CD4-positive, alpha-beta T cell treated with Interleukin-2 at 100 ng/mL for 4 hours (primary cell): ENCODE measurements around the gene FETUB.
"Not testable (repeated sequence)": the region's sequence is repeated elsewhere in the genome, so short reads cannot be mapped to it uniquely, and the experiment has no call there.

ENCODE experiments used
- DNase-seq: peaks from one replicate; pipeline ENCODE4 v3.0.0-alpha.2; 2020; ENCODE audit warnings: low spot score

FETUB gene

DNA sequence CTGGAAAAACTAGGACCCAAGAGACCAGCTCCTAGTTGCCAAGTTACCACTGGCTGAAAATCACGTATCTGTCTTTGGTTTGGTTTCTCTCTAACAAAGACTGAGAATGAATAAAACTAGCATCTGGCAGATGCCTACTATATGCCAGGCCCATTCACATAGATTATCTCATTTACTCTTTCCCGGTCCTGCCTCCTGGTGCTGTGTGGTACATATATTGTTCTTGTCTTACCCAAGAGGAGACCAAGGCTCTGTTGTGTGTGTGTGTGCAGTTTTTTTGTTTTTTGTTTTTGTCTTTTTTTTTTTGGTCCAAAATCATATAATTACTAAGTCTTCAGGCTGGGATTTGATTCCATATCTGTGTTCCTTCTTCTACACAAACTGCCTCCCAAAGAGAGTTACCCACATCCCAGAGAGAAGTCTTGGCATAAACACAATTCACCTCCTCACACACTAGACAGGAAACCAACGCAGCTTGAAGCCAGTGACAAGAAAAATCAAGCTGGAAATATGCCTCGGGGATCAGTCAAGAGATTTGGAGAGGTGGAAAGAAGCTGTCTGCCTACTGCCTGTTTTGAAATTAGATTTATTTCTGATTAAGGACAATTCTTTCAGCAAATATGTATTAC, 26.4 kb upstream of the FETUB start:
- DNase-seq: no peak

DNA sequence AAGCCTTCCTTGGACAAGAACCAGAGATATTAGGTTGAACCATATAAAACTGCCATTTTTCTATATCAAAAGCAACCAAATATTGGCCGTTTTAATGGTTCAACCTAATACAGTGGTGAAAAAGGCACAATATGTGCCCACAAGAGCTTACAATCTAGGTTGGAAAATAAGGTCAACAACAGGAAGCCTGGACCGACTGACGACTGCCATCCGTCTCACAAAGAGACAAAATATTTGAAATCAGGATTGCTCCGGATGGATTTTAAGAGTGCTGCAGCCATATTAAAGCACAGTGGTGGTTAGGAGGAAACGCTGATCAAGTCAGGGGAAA, 26.0 kb upstream of the FETUB start:
- no peak for DNase-seq

DNA sequence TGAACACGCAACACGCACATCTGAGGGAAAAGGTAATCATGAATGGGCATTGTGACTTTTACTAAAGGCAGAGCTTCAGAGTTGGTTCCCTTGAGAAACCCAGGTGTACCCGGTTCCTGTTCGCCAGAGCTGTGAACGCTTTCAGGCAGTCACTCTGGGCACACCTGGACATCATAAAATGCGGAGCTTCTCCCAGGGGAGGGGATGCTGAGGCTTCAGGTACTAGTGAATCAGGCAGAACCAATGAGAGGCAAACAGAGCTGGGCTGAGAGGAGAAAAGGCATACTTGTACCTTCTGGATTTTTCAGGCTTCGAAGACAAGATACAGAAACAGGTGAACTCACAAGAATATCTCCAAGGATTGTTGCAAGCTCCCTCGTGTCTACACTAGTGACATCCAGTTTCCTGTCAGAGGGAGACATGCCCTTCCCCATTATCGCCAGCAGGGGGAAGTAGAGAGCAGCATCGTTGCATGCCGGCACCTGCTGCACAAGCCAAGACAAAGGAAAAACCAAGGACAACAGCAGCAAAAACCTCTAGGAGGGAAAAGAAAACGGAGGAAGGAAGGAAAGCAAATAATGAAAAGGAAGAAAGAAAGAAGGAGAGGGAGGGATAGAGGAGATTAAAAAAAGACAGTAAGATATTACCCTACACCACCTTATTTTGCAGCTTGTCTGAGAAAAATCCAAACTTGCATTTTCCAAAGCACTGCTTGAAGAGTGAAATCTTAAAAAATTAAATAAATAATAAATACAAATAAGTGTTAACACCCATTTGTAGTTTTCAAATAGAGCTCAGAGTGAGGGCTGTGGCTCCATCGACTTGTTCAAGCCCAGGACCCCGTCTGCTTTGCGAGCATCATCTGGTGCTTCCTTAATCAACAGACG, 25.4 kb upstream of the FETUB start:
- DNase-seq: peak; percentile 83

DNA sequence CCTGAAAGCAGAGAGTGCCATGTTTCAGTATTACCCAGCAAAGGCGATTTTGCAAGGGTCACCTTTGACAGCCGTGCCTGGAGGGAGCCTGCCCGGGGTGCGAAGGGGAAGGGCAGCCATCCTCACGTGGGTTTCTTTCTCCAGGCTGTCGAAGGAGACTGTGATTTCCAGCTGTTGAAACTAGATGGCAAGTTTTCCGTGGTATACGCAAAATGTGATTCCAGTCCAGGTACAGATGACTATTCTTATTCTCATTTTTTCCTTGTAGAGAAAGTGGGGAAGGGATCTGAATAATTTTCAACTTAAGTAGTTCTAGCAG, 23.9 kb upstream of the FETUB start:
- DNase-seq: no peak

DNA sequence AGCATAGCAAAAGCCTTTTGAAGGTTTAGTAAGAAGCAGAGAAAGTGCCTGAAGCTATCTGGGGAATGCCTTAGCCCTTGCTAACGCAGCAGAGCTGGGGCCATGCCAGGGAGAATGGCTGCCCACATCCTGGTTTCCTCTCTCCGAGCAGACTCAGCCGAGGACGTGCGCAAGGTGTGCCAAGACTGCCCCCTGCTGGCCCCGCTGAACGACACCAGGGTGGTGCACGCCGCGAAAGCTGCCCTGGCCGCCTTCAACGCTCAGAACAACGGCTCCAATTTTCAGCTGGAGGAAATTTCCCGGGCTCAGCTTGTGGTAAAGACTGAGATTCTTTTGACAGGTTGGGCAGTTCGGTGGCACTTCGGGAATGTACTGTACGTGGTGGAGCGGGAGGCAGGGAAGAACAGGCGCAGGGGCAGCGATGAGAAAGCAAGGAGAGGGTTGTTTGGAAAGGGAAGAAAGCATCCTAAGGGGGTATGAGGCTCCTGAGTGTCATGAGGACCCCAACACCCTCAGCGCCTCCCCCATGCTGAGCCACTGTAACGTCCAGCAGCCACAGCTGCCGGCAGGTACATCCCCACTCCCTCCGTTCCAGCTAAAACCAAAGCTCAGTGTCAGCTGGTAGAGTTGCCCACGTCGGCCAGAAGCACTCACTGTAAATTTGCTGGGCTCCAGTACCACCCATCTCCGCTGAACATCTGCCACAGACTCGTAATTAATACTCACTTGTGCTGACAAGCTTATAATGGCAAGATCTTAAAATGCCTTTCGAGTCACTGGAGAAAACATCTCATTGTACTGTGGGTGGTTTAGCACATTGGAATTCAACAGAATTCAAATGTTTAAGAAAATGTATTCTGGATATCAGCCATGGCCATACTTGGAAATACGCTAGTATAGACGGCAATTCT, 22.9 kb upstream of the FETUB start:
- DNase-seq: peak; percentile 87

DNA sequence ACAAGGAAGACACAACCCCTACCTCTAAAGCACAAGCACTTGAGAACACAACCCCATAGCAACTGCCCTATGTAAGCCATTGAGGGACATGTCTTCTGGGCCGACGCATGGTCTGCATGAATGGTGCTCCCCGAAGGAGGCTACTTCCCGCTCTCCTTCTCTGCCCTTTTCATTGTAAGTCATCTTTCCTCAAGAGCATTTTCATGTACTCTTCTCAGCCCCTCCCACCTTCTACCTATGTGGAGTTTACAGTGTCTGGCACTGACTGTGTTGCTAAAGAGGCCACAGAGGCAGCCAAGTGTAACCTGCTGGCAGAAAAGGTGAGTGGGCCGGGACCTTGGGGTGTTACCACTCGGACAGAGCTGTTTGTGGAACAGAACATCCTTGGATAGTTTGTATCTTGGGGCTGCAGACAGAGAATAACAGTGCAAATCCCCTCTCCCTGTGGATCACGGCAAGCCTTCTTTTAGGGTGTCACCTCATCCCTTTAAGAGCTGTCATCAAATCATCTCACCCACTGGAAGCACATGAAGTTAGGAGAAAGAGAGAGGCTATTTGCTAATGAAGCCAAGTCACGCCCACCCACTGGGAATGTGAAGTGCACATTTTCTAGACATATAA, 21.8 kb upstream of the FETUB start:
- DNase-seq: no peak

DNA sequence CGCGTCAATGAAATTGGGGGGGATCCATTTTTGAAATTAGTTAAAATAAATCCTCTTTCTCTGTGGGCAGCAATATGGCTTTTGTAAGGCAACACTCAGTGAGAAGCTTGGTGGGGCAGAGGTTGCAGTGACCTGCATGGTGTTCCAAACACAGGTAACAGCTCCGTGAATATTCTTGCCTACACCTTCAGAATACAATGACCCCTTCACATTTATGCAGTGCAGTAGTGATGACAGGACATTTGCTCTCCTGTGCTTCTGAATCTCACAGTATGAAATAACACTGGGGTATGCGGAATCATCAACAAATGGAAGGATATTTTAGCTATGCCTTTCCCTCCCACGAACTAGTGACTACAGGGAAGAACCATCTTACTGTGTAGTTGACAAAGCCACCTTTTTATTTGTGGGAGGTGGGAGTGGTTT, 20.4 kb upstream of the FETUB start:
- no peak for DNase-seq

DNA sequence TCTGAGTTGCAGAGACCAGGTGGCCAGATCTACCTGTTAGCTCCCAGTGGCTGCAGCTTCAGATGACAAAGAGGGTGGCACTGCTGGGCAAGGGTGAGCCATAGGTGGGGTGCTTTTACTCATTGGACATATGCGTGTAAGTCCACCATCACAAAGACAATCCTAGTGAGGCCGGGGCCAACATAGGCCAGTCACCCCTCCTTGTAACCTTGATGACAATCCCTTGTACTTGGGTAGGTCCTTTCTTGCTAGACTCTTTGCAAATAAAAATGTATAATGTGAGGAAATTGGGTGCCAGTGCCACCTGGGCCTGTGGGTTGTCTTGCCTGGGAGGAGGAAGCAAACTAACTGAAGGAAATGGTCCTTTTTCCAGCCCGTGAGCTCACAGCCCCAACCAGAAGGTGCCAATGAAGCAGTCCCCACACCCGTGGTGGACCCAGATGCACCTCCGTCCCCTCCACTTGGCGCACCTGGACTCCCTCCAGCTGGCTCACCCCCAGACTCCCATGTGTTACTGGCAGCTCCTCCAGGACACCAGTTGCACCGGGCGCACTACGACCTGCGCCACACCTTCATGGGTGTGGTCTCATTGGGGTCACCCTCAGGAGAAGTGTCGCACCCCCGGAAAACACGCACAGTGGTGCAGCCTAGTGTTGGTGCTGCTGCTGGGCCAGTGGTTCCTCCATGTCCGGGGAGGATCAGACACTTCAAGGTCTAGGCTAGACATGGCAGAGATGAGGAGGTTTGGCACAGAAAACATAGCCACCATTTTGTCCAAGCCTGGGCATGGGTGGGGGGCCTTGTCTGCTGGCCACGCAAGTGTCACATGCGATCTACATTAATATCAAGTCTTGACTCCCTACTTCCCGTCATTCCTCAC, 19.7 kb upstream of the FETUB start:
- no peak for DNase-seq

DNA sequence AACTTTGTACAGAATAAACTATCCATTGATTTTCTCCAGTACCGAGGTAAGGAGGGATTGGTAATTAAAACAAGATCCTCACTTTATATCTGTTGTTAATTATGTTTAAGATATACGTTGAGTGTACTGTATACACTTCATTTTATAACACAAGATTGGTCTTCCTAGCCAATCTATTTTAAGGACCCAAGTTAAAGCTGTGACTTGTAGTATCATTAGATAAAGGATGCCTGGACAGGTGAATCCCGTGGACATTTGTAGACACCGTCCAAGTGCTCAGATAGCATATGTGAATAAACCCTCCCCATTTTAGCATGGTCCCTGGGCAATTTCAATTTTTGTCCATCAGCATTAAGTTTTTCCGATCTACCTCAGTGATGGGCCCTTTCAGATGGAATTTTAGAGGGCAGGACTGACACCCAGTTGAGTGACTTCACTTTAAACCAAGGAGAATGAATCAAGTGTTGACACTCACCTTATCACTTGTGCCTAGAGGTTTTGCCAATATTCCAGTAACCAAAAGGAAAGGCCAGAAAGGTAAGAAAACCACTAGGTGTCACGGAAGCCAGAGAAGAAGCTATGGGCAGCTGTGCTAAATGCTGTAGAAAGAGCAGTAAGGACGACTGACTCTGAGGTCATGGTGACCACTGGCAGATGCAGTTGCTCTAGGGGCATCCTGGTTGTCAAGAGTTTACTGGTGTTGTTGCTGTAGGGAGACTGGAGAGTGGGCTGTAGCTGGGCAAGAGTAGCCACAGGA, 18.1 kb upstream of the FETUB start:
- no peak for DNase-seq

DNA sequence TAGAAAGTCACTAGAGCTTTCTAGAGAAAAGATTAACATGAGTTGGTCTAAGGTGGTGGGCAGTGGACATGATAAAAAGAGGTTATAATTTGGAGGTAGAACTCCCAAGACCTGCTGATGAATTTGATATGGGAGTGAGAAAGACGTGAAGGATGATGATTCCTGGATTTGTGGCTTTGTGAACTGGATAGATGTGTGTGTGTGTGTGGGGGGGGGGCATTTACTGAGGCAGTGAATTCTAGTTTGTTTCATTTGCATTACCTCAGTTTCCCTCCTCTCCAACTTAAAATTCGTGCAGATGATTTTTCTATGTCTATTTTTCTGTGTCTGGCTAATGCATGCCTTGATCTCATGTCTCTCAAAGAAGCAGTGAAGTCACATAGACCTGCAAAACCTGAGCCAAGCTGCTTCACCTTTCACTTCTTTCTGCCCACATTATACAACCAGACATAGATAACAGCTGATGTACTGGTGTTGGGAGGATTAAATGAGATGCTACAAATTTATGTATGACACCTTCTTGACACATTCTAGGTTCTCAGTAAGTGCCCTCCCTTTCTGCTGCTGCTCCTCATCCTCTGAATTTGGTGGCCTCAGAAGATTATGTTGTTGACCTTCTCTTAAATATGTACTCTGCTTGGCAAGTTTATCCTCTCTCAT, 17.4 kb upstream of the FETUB start:
- no peak for DNase-seq

DNA sequence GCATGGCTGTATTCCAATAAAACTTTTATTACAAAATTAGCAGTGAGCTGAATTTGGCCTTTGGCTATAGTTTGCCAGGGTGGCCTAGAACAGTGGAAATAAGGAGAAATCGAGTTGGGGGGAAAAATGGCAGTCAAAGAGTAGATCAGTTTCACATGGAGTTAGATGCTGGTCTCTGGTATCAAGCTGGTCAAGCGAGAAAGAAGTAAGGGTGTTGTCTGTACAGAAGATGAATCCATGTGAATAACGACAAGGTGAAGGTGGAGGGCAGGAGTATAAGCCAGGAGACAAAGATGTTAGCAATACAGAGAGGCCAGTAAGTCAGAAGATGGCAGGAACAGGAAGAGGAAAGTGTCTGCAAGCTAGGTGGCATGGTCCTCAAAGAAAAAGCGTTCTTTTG, 15.6 kb upstream of the FETUB start:
- no peak for DNase-seq

DNA sequence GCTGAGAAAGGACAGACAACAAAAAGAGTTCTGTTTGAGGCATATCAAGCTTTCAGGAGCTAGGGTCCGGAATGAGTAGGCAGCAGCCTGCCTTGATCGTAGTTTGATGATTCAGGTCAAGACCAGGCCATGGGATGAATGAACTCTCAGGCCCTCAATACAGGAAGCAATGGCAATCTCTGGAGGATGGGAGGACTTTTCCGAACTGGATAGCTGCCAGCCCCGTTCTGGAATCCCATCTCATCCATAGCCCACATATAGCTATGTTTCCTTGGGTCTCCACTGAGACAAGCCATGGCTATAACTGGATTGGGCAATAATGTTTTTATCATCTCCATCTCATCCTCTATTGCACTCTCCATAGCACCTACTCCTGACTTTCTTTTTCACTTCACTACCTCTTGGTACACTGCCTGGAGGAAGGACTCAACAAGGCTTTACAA, 14.6 kb upstream of the FETUB start:
- DNase-seq: no peak

DNA sequence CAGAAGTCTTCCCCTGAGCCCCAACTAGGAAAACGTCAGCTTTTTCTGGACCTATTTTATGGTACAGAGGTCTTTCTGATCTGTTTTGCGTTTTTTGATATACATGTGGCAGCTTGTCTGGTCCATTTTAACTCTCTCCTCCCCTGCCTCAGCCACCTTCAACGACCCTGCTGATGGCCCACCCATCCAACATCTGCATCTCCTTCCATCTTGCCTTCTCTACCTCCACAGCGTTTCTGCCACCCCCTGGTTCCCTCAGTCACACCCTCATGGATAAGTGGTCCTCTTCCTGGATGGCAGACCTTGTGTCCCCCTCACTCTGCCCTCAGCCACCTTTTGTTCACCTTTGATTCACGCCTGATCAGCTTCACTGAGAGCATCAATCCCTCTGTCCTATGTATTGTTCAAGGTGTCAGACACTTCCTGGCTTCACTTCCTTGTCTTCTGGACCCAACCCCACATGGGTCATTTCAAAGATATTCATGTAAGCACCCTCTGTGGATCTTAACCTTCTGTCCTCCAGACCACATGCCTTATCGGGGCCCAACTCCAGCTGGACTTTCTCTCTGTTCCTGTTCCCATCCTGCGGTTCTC, 13.8 kb upstream of the FETUB start:
- no peak for DNase-seq

DNA sequence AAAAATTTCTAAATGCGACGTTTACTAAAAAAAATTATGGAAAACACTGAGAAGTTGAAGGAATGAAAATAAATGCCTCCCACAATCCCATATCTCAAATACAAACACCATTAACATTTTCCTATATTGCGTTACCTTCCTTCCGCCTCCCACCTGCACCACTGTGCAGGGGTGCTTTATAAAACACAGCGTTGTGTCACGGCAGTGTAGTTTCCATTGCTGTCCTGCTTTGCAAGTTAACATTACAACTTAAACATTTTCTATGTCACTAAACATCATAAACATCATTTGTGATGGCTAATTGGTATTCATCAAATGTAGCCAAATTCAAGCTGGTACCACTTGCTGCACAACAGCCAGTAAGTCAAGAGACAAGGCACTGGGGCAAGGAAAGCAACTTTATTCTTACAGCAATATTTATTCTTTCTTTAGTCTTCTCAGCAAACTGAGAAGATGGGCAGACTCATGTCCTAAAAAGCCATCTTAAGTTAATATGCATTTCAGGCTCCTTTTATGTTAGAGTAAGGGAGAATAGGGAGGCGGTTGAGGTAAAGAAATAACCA, 12.3 kb upstream of the FETUB start:
- no peak for DNase-seq

DNA sequence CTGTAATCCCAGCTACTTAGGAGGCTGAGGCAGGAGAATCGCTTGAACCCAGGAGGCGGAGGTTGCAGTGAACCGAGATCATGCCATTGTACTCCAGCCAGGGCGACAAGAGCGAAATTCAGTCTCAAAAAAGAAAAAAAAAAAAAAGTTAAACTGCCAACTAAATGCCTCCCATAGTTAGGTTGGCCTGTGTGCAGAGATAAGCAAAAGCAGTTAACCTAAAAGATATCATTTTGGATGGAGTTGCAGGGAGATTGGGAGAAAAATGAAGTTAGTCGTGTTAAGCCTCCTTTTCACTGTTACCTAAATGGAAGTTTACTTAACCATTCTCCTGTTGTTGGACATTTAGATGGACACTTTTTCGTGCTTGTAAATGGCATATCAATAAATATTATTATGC, 11.4 kb upstream of the FETUB start:
- DNase-seq: no peak

DNA sequence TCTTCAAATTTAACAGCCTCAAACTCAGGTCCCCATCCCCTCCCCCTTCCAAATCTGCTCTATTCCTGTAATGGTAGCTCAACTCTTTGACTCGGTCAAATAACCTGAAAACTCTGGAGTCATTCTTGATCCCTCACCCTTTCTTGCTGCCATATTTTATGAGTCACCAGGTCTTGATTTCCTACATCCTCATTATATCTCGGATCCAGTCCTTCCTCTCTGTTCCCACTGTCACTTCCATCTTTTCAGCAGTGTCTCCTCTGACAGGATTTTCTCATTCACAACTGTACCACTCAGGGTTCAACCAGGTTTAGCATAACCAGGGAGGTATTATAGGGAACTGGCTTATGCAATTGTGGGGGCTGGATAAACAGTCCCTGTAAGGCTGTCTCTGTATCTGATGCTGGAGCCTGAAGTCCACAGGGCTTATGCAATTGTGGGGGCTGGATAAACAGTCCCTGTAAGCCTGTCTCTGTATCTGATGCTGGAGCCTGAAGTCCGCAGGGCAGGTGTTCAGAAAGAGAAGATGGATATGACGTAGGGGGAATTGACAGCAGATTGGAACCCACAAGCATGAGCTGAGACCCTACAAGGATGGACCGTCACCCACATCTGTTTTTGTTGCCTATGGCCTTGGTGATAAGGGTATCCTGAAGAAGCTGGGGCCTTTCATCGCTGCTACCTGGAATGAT, 9.1 kb upstream of the FETUB start:
- DNase-seq: no peak

DNA sequence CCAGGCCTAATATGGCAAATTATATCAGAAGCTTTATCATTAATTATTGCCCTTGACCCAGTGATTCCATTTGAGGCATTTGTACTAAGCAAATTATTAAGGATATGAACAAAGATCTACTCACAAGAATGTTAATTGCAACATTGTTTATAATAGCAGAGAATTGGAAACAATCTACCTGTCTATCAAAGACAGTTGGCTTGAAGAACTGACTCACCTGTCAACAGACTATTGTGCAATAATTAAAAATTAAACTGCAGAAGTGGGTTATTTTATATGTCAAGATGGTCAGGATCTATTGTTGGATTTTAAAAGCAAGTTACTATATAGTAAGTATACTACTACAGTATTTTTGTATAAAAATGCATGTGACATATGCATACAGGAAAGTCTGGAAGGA, 6.7 kb upstream of the FETUB start:
- DNase-seq: no peak

DNA sequence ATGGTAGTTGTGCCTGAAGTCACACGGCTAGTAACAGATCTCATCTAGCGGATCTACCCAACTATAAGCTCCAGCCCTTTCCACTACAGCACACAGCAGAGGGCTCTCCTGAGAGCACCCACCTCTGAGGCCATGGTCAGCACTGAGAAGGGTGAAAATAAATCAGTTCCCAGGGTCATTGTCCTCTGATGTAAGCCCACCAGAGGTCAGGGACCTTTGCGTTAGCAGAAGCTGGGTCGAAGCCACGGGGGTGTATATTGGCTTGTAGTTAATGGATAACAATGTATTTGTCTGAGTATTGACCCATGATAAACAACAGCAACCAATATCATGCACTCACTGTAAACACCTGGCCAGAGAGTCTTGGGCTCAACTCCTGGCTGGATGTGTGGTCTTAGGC, 6.0 kb upstream of the FETUB start:
- DNase-seq: not testable (repeated sequence)

DNA sequence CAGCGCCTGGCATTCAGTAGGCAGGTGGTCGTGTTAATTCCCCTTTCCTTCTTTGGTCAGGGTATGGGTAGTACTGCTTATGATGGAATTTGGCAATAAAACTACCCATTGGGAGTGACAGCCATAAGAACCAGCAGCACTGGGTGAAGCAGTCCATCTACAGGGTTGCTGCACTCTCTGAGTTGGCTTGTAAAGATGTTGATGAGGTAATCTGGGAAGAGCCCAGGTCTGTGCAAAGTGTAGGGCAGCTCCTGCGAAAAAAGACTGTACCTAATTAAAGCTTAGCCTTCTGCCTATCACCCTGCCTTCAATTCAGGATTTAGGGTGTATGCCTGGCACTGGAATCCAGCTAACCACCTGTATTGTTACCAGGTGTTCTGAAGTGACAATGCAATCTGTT, 4.7 kb upstream of the FETUB start:
- no peak for DNase-seq
